GM12873 (cell line): ENCODE data around the gene CENPX.

Experiments
- TF ChIP-seq, protein P1 (sequence below): IDR thresholded peaks from 2 replicates; pipeline ENCODE4 v1.5.1; 2012; ENCODE audit warnings: low read depth, mild to moderate bottlenecking, moderate library complexity, low read length, control low read depth; ENCODE audit not compliant: insufficient read depth; ENCODE audit errors: missing control alignments

CENPX gene

DNA sequence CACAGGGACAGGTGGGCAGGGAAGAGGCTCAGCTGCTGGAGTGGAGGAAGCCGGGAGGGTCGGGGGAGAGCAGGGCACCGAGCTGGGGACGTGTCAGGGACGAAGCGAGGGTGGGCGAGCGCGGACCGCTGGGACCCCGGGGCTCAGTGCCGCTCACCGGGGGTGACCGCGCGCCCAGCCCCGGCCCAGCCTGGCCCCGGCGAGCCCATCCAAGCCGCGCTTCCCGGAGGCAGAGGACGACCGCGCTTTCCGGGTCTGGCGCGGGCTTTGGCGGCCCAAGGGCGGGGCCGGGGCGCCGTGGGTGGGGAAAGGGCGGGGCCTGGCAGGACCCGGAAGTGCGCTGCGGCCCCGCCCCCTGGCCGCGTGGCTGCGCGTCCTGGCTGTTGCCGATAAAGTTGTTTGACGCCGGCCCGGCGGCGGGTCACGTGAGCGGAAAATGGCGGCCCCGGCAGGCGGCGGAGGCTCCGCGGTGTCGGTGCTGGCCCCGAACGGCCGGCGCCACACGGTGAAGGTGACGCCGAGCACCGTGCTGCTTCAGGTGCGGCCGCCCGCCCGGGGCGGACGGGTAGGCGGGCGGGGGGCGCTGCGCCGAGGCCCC, 45.4 kb downstream of the CENPX start, which contains the start of gene ASPSCR1:
ASPSCR1 (plus strand) TSS at position 419 of the 598 bp plus-strand sequence; CDS start at position 437, 18 bp downstream.
- TF ChIP-seq, protein P1, sequence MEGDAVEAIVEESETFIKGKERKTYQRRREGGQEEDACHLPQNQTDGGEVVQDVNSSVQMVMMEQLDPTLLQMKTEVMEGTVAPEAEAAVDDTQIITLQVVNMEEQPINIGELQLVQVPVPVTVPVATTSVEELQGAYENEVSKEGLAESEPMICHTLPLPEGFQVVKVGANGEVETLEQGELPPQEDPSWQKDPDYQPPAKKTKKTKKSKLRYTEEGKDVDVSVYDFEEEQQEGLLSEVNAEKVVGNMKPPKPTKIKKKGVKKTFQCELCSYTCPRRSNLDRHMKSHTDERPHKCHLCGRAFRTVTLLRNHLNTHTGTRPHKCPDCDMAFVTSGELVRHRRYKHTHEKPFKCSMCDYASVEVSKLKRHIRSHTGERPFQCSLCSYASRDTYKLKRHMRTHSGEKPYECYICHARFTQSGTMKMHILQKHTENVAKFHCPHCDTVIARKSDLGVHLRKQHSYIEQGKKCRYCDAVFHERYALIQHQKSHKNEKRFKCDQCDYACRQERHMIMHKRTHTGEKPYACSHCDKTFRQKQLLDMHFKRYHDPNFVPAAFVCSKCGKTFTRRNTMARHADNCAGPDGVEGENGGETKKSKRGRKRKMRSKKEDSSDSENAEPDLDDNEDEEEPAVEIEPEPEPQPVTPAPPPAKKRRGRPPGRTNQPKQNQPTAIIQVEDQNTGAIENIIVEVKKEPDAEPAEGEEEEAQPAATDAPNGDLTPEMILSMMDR = no peak

DNA sequence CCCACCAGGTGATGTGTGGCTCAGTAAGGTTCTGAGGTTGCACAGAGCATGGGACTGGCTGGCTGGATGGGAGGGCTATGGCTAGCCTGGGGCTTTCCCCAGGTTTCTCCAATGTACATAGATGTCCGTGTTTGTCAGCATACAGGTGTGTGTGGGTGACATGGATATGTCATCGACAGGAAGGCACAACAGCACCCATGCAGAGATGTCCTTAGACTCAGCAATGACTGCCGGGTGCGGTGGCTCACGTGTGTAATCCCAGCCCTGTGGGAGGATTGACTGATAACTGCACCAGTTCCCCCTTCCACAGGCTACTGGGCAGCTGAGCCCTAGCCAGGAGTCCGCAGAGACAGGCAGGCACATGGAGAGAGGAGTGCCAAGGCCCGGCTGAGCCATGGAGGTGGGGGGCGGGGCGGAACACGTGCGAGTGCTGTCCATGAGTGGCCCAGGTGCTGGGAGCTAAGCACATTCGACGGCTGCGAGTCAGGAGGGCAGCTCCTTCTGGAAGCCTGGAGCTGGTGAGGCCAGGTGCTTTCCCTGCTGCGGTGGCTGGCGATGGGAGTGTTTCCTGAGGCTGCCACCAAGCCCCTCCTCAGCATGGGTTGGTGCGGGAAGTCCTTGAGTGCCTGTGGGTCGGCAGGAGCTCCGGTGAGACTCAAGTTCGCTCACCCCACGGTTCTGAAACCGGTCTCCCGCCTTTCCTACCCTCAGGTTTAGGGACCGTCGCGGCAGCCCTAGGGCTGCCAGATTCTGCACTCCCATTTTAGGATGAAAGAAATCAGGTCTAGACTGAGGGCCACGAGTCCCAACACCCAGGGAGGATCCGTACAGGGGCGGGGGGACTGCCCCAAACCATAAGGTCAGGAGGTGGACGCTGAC, 46.1 kb downstream of the CENPX start:
- TF ChIP-seq, protein P1 = no peak

DNA sequence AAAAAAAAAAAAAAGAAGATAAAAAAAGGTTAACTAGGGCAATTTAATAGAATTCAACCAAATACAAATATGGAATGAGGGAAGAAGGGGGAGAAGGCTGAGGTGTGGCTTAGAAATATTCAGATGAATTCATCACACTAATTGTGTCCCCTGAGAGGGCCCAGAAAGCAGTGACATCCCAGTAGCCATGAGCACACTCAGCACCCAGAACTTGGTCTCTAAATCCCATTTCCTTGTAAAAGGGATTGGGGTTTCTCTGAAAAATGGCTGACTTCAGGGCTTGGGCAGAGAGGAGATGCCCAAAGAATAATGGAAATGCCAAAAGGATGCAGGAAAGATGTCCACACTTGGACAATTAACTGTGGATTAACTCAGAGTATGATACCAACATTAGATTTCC, 49.2 kb downstream of the CENPX start:
- TF ChIP-seq, protein P1 = no peak

DNA sequence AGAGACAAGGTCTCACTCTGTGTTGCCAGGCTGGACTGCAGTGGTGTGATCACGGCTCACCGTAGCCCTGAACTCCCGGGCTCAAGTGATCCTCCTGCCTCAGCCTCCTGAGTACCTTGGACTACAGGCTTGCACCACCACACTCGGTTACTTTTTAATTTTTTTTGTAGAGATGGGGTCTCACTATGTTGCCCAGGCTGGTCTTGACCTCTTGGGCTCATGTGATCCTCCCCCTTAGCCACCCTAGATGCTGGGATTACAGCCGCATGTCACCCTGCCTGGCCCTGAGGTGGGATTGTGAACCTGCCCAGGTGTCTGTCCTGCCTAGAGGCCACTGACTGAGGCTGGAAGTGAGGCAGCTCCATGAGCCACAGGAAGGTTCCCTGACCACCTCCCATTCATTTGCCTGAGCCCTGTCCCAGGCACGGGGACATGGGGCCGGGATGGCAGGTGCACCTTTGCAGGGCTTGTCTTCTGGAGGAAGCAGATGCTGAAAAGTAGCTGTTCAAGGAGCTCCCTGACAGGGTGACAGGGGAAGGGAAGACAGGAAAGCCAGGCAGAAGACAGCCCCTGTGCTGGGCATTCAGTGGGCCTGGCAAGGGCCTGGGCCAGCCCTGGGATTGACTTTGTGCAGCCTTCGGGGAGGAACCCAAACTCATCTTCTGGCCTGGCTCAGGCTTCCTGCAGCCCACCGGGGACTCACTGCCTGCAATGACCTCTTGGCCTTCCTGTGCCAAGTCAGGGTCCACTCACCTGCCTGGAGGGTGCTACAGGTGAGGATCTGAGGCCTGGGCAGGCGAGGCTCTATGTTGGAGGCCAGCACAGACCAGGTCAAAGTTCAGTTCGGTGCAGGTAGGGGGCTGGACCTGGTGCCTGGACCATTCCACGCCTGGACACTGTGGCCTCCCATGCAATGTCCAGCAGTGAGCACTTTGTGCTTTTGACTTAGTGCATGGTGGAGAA, 53.5 kb downstream of the CENPX start:
- TF ChIP-seq, protein P1 = no peak
